ENCODE results near the gene KBTBD8.

Gene KBTBD8

GRCh38 chr3:66994588-66994987, 3.5 kb upstream of the KBTBD8 start:
- no peak for DNase-seq (ENCODE audit: low read depth, low spot score)
- H3K27ac ChIP-seq, result no peak overlapping the region

- H3K27ac ChIP-seq, result no peak overlapping the region
- no peak for DNase-seq (ENCODE audit: low read depth, low spot score)
Observed at GRCh38 chr3:66996696-66997095, 1.4 kb upstream of the KBTBD8 start.

GRCh38 chr3:66997560-66998112, 471 bp upstream of the KBTBD8 start:
- peak overlapping the region; percentile 36 for H3K27ac ChIP-seq
- DNase-seq (ENCODE audit: low read depth, low spot score), result no peak

GRCh38 chr3:66998904-66999235, 763 bp downstream of the KBTBD8 start:
- DNase-seq (ENCODE audit: low read depth, low spot score), result no peak
- peak overlapping the region; percentile 36 for H3K27ac ChIP-seq

- peak; percentile 44 for DNase-seq (ENCODE audit: low read depth, low spot score)
Observed at GRCh38 chr3:67000009-67000408, 1.9 kb downstream of the KBTBD8 start.

GRCh38 chr3:67001086-67001861, 3.2 kb downstream of the KBTBD8 start:
- no peak for DNase-seq (ENCODE audit: low read depth, low spot score)
- no peak overlapping the region for H3K27ac ChIP-seq

More at GRCh38 chr3:67000009-67000408, 1.9 kb downstream of the KBTBD8 start:
- H3K27ac ChIP-seq, result peak overlapping the region; percentile 36

- DNase-seq (ENCODE audit: low read depth, low spot score), result no peak
- H3K27ac ChIP-seq, result no peak overlapping the region
Observed at GRCh38 chr3:67005974-67006373, 7.9 kb downstream of the KBTBD8 start.

GRCh38 chr3:67006460-67006859, 8.4 kb downstream of the KBTBD8 start:
- H3K27ac ChIP-seq, result no peak overlapping the region
- DNase-seq (ENCODE audit: low read depth, low spot score), result no peak

- no peak for DNase-seq (ENCODE audit: low read depth, low spot score)
Observed at GRCh38 chr3:67008388-67008787, 10.3 kb downstream of the KBTBD8 start.

GRCh38 chr3:67009716-67010115, 11.6 kb downstream of the KBTBD8 start:
- no peak for DNase-seq (ENCODE audit: low read depth, low spot score)
- H3K27ac ChIP-seq, result no peak overlapping the region

More at GRCh38 chr3:67008388-67008787, 10.3 kb downstream of the KBTBD8 start:
- H3K27ac ChIP-seq, result no peak overlapping the region

- H3K27ac ChIP-seq, result no peak overlapping the region
- no peak for DNase-seq (ENCODE audit: low read depth, low spot score)
Observed at GRCh38 chr3:67011414-67012131, 13.5 kb downstream of the KBTBD8 start.

- no peak overlapping the region for H3K27ac ChIP-seq
- no peak for DNase-seq (ENCODE audit: low read depth, low spot score)
Observed at GRCh38 chr3:67012564-67012963, 14.5 kb downstream of the KBTBD8 start.

GRCh38 chr3:67015702-67016484, 17.8 kb downstream of the KBTBD8 start:
- H3K27ac ChIP-seq, result no peak overlapping the region
- DNase-seq (ENCODE audit: low read depth, low spot score), result no peak

- no peak for DNase-seq (ENCODE audit: low read depth, low spot score)
- H3K27ac ChIP-seq, result no peak overlapping the region
Observed at GRCh38 chr3:67016522-67017080, 18.5 kb downstream of the KBTBD8 start.

- no peak for DNase-seq (ENCODE audit: low read depth, low spot score)
- no peak overlapping the region for H3K27ac ChIP-seq
Observed at GRCh38 chr3:67017211-67017610, 19.1 kb downstream of the KBTBD8 start.

- DNase-seq (ENCODE audit: low read depth, low spot score), result no peak
Observed at GRCh38 chr3:67018105-67018788, 20.1 kb downstream of the KBTBD8 start.

GRCh38 chr3:67018789-67019526, 20.9 kb downstream of the KBTBD8 start:
- no peak overlapping the region for H3K27ac ChIP-seq
- DNase-seq (ENCODE audit: low read depth, low spot score), result no peak

More at GRCh38 chr3:67018105-67018788, 20.1 kb downstream of the KBTBD8 start:
- H3K27ac ChIP-seq, result no peak overlapping the region

- DNase-seq (ENCODE audit: low read depth, low spot score), result no peak
- no peak overlapping the region for H3K27ac ChIP-seq
Observed at GRCh38 chr3:67028001-67028784, 30.1 kb downstream of the KBTBD8 start.
